Stimulated activated CD4-positive, alpha-beta T cell treated with anti-CD3 and anti-CD28 coated beads, TNF-alpha, amount 100 ng/mL, for 4 hours (primary cell): ENCODE measurements around the gene WWOX.
A peak's percentile ranks its signal among the peaks of the same experiment; 100 is the strongest.
"Not testable (repeated sequence)": the region's sequence is repeated elsewhere in the genome, so short reads cannot be mapped to it uniquely, and the experiment has no call there.

ENCODE experiments used
- DNase-seq, 3 experiments: peaks; one replicate each; pipeline ENCODE4 v3.0.0-alpha.2; 2020; ENCODE audit warnings: low read depth in 3 of 3

The WWOX gene

DNA sequence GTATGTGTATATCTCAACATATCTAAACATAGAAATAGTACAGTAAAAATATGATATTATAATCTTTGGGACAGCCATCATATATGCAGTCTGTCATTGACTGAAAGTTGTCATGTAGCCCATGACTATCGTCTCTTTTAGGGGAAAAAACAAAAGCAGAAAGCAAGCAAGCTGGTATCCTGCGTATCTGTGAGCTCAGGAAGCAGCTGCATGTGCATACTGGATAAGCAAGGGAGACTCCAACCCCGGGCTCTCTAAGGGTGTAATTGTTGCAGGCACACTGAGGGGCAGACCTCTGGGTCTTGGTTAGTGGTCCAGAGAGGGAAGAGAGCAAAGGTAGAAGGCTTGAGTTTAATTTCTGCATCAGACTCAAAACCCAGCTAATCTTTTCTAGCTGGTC lies 920.0 kb downstream of the WWOX start:
- no peak for DNase-seq

DNA sequence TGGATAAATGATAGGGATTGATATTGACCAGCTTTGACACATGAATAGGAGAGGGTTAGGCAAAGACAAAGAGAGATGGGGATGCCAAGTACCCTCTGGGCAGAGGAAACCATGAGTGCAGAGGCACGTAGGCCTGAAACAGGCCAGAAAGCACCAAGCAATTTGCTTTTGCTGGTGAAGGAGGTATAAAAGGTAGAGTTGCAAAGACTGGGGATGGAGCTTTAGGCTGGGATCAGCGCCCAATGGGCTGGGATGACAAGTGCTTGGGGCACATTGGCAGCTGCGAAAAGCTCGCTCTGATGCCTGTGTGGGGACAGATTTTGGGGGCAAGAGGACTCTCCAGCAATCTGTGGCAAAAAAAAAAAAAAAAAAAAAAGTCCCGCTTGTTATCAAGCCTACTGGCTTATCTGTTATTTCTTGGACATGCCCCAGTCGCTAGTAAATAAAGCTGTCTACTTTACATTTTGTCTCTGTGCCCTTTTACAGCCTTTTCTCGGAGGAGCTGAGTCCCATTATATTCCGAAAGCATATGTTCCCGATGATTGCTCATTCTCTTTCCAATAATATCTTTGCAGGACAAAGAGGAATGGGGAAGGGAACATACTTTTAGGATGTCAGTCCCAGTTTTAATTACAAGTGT lies 922.7 kb downstream of the WWOX start:
- DNase-seq: no peak

DNA sequence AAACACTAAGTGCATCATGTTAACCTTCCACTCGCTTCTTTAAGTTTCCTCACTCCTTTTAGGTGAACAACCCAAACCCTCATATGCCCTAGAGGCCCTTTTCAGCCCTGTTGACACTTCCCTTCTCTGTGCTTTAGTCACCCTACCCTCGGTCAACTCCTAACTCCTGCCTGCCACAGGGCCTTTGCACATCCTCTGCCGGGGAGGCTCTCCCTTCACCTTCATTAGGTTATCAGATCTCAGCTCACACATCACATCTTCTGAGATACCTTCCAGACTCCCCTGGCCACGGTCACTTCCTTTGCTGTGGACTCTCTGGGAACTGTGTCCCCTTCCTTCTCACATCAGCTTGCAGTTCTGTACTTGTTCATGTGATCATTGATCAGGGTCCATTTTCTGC lies 926.7 kb downstream of the WWOX start:
- no peak for DNase-seq

DNA sequence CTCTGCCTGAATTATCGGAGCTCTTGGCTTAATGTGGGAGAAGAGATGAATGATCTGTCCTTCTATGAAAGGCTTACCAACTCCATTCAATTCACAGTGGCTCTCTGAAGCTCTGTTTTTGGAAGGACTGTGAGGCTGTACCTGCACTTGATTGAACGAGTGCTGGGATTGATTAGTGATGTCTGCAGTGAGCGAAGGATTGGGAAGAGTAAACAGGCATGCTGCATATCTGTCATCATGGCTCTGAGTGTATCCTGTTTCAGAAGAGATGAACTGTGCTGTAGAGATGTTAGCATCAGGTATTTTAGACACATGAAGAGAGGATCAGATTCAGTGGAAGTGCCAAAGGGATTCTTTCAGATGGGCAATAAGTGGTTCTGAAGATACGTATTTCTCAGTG lies 937.1 kb downstream of the WWOX start:
- DNase-seq: no peak

- DNase-seq: no peak
Measured at GRCh38 chr16:79037521-79038373, 938.3 kb downstream of the WWOX start.

DNA sequence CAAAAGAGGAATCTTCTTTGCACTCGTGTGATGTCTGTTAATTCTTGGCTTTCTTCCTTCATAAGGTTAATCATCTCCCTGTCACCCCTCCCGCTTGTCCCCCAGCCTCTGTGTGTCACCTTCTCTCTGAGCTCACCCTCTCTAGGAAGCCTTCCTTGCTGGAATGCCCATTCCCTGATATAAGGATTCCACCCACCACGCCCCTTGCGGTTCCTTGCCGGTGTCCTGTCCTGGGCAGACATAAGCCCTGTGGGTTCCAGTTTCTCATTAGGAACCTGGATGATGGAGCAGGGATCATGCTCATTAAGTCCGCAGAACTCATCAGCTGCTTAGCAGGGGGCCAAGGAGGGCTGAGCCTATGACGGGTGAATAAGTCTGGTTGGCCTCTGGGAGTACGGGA lies 941.8 kb downstream of the WWOX start:
- no peak for DNase-seq

- no peak for DNase-seq
Measured at GRCh38 chr16:79042141-79042540, 942.7 kb downstream of the WWOX start.

DNA sequence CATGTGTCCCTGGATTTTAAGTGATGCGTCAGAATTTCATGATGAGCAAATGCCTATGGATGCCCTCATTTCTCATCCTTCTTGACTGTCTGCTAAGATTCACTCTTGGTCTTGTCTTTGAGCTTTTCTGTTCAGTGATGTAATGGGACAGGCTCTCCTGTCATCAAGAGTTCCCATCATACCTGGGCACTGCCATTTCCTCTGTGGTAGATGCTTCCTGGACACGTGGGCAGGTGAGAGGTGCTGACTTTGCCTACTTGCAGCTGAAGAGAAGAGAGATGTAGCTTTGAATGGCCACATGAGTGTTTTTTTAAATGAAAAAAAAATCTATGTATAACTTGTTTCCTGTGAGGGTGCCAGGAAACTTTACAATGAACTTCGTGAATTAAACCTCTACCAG lies 943.4 kb downstream of the WWOX start:
- peak in 1 of 3 experiments; percentile 6 for DNase-seq

DNA sequence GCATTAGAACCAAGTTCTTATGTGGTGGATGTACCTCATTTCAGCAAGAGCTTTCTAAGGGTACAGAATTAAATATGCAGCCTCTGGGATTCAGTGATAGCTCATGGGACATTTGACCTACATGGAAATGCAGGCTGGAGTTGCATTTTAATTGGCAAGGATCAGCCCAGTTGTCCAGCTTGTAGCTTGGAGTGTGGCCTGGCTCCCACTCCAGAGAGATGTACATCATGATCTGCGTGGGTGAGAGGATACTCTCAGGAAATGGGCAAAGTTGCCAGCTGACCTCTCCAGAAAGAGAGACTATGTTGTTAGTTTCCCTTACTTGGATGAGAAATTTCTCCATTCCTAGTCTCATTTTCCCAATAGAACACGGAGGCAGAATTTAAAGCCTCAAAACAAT lies 945.7 kb downstream of the WWOX start:
- DNase-seq: no peak

GRCh38 chr16:79047337-79047736 lies 947.9 kb downstream of the WWOX start:
- no peak for DNase-seq

DNA sequence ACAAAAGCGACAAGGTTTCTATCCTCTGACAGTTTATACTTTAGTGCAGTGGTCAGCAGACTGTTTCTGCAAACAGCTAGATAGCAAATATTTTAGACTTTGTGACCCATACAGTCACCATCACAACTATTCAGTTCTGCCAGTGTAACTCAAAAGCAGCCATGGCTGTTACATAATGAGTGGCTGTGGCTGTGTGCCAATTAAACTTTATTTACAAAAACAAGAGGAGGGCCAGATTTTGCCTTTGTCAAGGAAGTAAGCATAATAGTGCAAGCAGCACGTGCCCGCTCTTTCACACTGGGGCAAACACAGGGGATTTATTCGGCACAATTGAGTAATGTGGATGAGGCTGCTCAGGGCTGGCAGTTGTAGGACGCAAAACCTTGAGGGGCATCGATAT lies 949.6 kb downstream of the WWOX start:
- DNase-seq: no peak

- DNase-seq: no peak
Measured at GRCh38 chr16:79050063-79050462, 950.6 kb downstream of the WWOX start.

- DNase-seq: no peak
Measured at GRCh38 chr16:79051313-79051712, 951.9 kb downstream of the WWOX start.

- not testable (repeated sequence) for DNase-seq
Measured at GRCh38 chr16:79052198-79052597, 952.7 kb downstream of the WWOX start.

DNA sequence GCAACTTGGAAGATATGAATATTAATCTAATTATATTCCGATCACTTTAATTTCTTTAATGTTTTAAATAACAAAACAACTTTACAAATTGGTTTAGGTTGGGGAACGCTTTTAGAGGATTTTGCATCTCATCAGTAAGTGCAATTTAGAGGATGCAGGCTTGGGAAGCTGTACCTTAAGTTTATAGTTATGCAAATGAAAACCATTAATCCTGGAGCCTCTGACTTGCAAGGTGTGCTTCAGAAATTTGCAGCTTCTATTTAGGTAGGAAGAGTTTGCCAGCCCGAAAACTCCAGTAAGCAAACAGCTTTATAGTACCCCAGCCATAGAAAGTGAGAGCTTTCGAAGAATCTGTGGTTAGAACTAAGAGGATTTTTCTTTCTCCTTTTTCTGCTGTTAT lies 954.1 kb downstream of the WWOX start:
- no peak for DNase-seq

GRCh38 chr16:79054211-79054984 lies 954.9 kb downstream of the WWOX start:
- DNase-seq: no peak

DNA sequence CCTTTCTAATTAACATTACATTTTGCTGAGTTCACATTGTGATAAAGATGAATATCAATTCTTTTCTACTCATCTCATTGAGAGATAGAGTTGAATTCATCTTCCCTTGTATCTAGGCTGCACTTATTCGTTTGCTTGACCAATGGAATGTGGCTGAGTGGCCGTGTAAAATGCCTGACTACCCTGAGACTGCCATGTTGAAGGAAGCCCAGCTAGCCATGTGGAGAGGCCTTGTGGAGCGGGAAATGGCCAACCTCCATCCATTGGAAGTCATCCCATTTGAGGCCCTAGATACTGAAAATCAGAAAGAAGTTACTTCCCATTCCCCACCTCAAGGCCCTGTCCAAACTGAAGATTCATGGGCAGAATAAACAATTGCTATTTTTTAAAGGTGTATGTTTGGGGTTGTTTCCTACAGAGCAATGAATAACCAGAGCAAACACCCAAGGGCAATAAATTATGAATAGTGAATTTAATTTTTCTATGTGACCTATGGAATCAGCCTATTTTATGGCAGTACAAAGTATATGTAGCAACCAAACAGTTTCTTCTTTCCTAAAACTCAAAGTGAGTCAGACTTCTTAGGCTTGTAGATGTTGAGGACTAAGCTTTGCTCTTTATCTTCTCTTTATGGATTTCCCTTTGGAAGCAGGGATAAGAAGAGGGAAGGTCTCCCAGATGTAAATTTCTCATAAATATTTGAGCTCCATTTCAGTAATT lies 956.0 kb downstream of the WWOX start:
- DNase-seq: no peak

- no peak for DNase-seq
Measured at GRCh38 chr16:79061181-79061580, 961.7 kb downstream of the WWOX start.

GRCh38 chr16:79062336-79062735 lies 962.9 kb downstream of the WWOX start:
- no peak for DNase-seq

DNA sequence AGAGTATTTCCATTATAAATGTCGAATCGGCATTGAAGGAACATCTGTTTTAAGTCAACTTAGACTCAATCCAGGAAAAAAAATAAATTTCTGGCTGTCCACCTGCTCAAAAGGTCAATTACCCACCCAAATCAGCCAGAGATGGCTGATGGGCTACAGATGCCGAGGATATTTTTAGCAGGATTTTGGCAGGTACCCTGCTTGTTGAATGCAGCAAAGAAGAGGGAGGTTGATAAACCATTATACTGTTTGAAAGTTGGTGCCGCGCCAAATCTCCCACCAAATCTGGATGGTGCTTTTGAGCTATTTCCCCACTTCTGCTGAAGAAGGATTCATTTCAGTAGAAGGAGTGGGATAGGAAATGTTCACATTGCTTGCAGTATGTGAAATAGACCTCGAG lies 963.4 kb downstream of the WWOX start:
- DNase-seq: no peak

DNA sequence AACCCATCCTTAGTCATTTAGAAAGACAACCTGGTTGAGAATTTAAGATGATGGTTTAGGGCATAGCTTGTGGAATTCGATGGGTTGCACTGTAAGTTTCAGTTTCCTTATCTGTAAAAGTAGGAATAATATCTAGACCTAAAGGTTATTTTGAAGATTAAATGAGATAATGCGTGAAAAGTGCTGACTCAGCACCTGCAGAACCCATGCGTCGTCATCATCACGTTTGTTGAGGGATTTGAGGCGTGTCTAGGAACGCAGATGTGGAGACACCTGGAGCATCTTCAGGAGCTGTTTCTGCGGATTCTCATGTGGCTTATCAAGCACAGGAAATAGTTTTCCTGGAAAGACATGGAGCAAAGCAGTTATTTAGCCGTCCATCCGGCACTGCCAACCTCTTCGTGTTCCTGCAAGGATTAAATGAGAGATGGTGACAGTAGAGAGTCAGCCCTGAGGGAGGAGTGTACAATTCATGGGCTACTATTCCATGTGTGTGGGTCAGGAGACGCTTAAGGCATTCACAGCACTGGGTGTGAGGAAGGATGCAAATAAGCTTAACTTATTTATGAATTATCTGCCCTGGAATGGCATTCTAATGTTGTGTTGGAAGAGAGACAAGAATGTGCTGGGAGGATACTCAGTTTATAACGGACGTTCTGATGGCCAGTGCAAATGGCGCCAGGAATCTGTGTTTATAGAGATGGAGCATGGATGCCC lies 965.0 kb downstream of the WWOX start:
- DNase-seq: no peak
